Prostate gland (tissue), 2 donors: ENCODE measurements around the gene SRBD1.

Experiments used
- CTCF ChIP-seq, 4 experiments: fragments of 200-600 bp in 2 of 4; fragments of 450-650 bp in 2 of 4; sonication (generic) in 2 of 4; IDR thresholded peaks; 1 replicate in 3 of 4; 2 replicates in 1 of 4; pipeline ENCODE4 v1.5.1; 2016 to 2019; ENCODE audit warnings: antibody characterized with exemption in 4 of 4, mild to moderate bottlenecking in 2 of 4, moderate library complexity in 2 of 4
- POLR2AphosphoS5 ChIP-seq: sonication (generic); formaldehyde crosslinking; IDR thresholded peaks from one replicate; pipeline ENCODE4 v1.6.1; 2017; ENCODE audit warnings: antibody characterized with exemption

GRCh38 chr2:45629971-45630370, 18.9 kb upstream of the SRBD1 start:
- TF ChIP-seq CTCF (IDR thresholded peaks at IDR 0.05) (no peak), POLR2AphosphoS5 (no peak)
